Ectodermal cell (in vitro differentiated cells): Measurements from ENCODE around the gene ARF1.

ENCODE experiments used
- H3K27ac ChIP-seq: 2 replicates; pipeline ENCODE4 v1.7.0; 2013; ENCODE audit warnings: mild to moderate bottlenecking, low read depth, low read length; ENCODE audit not compliant: insufficient read depth, poor library complexity, severe bottlenecking
- H3K27me3 ChIP-seq: 2 replicates; pipeline ENCODE4 v1.7.0; 2013; ENCODE audit warnings: mild to moderate bottlenecking, low read length; ENCODE audit not compliant: insufficient read depth, control insufficient read depth, poor library complexity, severe bottlenecking
- H3K36me3 ChIP-seq: one replicate; pipeline ENCODE4 v1.7.0; 2013; ENCODE audit warnings: low read length; ENCODE audit not compliant: control insufficient read depth, insufficient read depth
- H3K4me1 ChIP-seq: one replicate; pipeline ENCODE4 v1.7.0; 2013; ENCODE audit warnings: low read length; ENCODE audit not compliant: control insufficient read depth, insufficient read depth
- H3K4me3 ChIP-seq: 2 replicates; pipeline ENCODE4 v1.7.0; 2013; ENCODE audit warnings: low read depth, low read length, control low read depth; ENCODE audit not compliant: insufficient read depth
- H3K9me3 ChIP-seq: 2 replicates; pipeline ENCODE4 v1.7.0; 2013; ENCODE audit warnings: mild to moderate bottlenecking, low read length, moderate library complexity; ENCODE audit not compliant: control insufficient read depth
- WGBS, 2 experiments: methylation state at CpG; one replicate each; pipeline ENCODE4 v1.1.7; 2013; ENCODE audit warnings: missing lambda C conversion rate in 2 of 2; 5-methylcytosine and 5-hydroxymethylcytosine counted together

The ARF1 gene

DNA sequence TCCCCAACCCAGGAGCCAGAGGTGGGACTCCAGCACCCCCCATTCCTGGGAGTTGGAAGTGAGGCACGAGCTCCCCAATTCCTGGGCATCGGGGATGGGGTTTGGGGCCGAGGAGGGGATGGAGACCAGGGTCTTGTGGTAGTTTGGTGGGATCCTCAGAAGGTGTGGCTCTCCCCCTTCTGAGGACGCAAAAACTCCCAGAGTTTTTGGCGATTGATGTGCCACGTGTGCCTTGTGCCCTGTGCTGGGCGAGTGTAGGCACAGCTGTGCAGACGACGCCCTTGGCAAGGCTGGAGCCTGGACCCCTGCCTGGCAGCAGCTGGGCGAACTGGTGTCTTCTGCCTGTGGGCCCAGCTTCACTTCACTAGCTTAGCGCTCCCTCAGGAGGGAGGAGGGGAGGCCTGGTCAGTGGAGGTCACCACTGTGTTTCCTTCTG, 60.2 kb downstream of the ARF1 start:
- 94 to 97% methylated on average over 11 of the region's 11 CpGs for WGBS, 2 experiments
- Histone ChIP-seq H3K4me3 (no peak overlapping the region), H3K27ac (no peak overlapping the region), H3K4me1 (peaks cover 7% of the 10 kb centered on the region), H3K36me3 (no peaks in the 10 kb centered on the region), H3K27me3 (peaks cover 12% of the 10 kb centered on the region), H3K9me3 (no peaks in the 10 kb centered on the region)

DNA sequence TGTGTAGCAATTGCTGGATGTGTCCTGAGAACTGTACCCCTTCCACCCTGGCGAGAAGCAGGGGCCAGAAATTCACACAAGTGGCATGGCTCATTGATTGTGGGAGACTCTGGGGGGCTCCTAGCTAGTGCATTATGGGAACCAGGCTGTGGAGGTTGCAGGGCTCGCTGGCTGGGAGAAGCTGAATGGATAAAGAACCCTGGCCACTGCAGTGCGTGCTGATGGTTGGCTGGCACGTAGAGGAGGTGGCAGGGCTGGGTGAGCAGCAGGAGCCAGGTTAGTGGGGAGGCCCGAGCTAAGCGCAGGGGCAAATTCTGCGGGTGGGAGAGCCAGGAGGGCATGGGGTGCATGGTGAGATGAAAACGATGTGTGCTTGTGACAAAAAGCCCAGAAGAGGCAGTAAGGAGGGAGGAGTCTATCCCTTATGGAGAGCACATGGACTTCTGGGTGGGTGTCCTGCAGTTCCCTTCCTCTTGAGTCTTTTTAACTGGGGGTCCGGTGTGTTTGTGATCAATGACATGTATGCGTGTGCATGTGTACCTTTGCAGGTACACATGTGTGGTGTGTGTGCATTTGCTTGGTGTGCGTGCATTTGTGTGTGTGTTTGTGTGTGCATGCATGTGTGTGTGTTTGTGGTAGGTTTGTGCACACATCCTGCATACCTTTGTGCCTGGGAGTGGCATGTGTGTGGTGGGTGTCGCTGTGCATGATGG, 61.1 kb downstream of the ARF1 start:
- Histone ChIP-seq H3K36me3 (no peaks in the 10 kb centered on the region), H3K4me3 (no peak overlapping the region), H3K4me1 (peaks cover 8% of the 10 kb centered on the region)

DNA sequence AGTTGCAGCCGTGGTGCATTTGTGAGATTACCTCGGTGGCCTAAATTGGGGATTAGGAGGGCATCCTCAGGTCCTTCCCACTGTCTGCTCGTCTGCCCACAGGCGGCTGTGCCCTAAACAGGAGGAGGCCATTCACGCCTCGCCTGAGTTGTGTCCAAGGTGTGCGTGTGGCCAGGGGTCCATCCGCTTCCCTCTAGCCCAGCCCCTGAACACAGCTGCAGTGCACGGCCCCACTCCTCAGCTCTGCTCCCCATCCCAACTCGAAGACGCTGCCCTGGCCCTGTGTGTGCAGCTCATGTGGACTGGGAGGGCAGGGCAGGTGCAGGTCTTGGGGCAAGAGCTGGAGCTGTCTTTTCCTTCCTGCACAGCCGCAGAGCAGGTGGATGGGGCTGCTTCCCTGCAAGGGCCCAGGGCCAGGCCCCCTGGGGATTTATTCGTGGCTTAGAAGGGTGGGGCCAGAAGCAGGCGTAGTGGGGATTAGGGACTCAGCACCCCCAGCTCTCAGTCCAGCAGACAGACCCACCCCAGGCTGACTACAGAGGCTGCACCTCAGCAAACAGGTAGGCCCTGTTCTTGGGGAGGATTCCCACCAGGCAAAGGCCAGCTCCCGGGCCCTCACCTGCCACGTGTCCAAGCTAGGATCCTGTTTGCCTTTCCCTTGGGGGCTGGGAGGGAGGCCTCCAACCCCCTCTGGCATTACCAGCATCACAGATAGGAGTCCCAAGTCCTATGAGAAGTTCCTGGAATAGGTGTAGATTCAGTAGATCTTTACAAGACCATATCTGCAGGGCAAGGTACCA, 61.9 kb downstream of the ARF1 start:
- no peaks in the 10 kb centered on the region for H3K36me3 ChIP-seq

More for the DNA sequence above, 61.1 kb downstream of the ARF1 start:
- WGBS, 2 experiments, result 91 to 93% methylated on average over 12 of the region's 12 CpGs
- H3K27ac ChIP-seq, result no peak overlapping the region
- peaks cover 2% of the 10 kb centered on the region for H3K27me3 ChIP-seq
- H3K9me3 ChIP-seq, result no peaks in the 10 kb centered on the region

DNA sequence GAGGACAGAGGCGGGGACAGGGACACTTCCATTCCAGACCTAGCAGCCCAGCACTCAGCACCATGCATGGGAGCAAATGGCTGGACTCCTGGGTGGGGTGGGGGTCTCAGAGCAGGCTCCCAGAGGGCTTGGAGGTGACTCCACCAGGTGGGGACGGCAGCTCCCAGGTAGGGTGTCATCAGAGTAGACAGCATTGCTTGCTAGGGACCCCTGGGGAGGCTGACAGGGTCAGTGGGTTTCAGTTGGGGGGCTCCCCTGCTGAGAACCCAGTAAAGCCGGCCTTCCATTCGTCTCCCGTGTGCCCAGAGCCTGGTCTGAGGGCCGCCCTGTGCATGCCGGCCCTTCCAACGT, 62.5 kb downstream of the ARF1 start:
- Histone ChIP-seq H3K27me3 (no peaks in the 10 kb centered on the region), H3K4me1 (peaks cover 19% of the 10 kb centered on the region), H3K36me3 (no peaks in the 10 kb centered on the region), H3K9me3 (no peaks in the 10 kb centered on the region), H3K4me3 (no peak overlapping the region), H3K27ac (no peak overlapping the region)
- 91 to 94% methylated on average over 8 of the region's 8 CpGs for WGBS, 2 experiments

More for the DNA sequence above, 61.9 kb downstream of the ARF1 start:
- Histone ChIP-seq H3K27me3 (no peaks in the 10 kb centered on the region), H3K27ac (no peak overlapping the region), H3K4me1 (peaks cover 14% of the 10 kb centered on the region), H3K9me3 (no peaks in the 10 kb centered on the region), H3K4me3 (no peak overlapping the region)
- WGBS, 2 experiments, result 88 to 90% methylated on average over 15 to 16 of the region's 16 CpGs

DNA sequence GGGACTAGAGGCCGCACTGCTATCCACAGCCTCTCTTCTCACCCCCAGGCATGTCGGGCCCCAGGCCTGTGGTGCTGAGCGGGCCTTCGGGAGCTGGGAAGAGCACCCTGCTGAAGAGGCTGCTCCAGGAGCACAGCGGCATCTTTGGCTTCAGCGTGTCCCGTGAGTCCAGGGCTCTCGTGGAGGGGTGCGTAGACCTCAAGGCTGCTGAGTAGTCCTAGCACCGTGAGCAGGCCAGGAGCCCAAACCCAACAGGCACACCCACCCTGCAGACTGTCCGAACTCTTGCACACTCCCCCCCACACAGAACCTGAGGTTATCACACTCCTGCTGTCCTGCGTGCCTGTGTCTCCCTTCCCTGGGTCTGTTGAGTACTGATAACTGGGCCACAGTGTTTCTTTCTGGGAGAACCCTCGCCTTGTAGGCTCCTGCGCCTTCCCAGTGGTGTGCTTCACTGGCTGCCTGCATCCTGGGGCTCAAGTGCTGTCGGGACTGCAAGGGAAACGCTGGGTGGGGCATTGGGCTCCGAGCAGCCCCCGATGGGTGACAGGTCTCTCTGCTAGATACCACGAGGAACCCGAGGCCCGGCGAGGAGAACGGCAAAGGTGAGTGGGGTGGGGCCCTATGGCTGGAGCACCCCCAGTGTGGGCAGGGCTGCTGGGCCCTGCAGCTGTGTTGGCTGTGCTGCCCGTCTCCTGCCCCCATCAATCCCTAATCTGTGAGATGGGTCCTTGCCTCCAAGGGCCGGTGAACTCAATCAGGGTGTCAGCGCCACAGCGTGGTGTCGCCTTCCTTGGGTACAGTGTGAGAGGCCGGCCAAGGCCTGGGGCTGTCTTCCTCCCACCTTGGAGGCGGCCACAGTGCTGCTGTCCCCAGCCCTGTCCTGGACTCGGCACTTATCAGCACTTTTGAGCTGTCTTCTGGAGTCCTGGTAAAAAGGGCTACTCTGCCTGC, 63.2 kb downstream of the ARF1 start:
- H3K4me3 ChIP-seq, result no peak overlapping the region
- peaks cover 23% of the 10 kb centered on the region for H3K4me1 ChIP-seq
- no peaks in the 10 kb centered on the region for H3K36me3 ChIP-seq
- H3K27me3 ChIP-seq, result no peaks in the 10 kb centered on the region
- no peak overlapping the region for H3K27ac ChIP-seq
- 95% methylated on average over 31 of the region's 31 CpGs for WGBS, 2 experiments
- H3K9me3 ChIP-seq, result no peaks in the 10 kb centered on the region

DNA sequence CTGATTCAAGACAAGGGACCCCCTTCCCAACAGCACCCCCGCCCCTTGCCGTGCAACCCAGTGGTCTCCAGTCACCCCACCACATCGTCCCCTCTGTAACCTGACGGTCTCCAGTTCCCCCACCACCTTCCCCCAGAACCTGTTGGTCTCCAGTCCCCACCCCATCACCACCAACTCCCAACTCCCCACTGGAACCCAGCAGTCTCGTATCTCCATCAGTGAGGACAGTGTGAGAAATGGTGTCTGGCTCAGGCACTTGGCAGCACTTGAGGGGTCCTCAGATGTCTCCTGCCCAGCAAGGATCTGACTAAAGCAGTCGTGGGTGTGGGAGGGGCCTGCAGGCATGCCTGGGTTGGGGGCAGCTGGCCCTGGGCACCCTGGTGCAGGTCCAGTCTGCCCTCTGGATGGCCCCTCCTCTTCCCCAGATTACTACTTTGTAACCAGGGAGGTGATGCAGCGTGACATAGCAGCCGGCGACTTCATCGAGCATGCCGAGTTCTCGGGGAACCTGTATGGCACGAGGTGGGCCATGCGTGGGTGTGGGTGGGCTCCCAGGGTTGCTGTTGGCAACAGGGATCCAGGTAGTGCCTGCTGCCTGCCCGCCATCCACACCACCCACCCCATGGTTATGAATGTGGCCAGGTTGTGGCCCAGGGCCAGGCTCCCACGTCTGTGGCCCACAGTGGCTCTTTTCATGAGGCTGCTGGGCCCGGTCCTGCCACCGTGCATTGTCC, 64.1 kb downstream of the ARF1 start:
- WGBS, 2 experiments, result 93 to 94% methylated on average over 18 of the region's 18 CpGs
- peaks cover 16% of the 10 kb centered on the region for H3K4me1 ChIP-seq
- H3K9me3 ChIP-seq, result no peaks in the 10 kb centered on the region
- H3K36me3 ChIP-seq, result no peaks in the 10 kb centered on the region
- H3K27ac ChIP-seq, result no peak overlapping the region
- H3K4me3 ChIP-seq, result no peak overlapping the region
- no peaks in the 10 kb centered on the region for H3K27me3 ChIP-seq

DNA sequence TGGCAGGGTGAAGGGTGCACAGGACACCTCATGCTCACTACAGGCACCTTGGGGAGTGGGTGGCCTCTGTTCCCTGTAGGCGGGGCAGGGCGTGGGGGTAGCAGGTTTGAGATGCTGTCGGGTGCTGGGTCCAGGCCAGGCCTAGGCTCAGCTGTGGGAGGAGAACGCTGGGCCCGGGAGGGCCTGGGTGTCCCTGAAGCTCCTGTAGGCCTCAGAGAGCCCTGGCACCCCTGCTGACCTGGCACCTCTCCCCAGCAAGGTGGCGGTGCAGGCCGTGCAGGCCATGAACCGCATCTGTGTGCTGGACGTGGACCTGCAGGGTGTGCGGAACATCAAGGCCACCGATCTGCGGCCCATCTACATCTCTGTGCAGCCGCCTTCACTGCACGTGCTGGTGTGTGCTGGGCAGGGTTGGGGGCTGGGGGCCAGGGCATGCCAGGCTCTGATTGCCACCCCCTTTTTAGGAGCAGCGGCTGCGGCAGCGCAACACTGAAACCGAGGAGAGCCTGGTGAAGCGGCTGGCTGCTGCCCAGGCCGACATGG, 64.7 kb downstream of the ARF1 start:
- no peak overlapping the region for H3K4me3 ChIP-seq
- no peaks in the 10 kb centered on the region for H3K9me3 ChIP-seq
- H3K36me3 ChIP-seq, result no peaks in the 10 kb centered on the region
- 94 to 95% methylated on average over 20 of the region's 20 CpGs for WGBS, 2 experiments
- peaks cover 16% of the 10 kb centered on the region for H3K4me1 ChIP-seq
- H3K27ac ChIP-seq, result no peak overlapping the region
- no peaks in the 10 kb centered on the region for H3K27me3 ChIP-seq

DNA sequence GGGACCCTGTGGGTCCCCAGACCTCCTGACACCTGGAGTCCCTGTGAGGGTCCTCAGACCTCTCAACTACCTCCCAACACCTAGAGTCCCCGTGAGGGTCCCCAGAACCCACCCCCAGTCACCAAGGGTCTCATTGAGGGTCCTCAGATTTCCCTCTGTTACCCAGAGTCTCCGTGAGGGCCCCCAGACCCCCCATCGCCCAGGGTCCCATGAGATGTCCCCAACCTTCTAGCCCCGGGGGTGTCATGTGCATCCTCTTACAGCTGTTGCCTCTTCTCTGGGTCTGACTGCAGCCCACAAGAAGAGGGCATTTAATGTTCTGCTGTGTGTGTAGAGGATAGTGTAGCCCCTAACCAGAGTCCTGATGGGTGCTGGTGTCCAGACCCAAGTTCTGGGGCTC, 65.3 kb downstream of the ARF1 start:
- no peak overlapping the region for H3K27ac ChIP-seq
- no peaks in the 10 kb centered on the region for H3K9me3 ChIP-seq

DNA sequence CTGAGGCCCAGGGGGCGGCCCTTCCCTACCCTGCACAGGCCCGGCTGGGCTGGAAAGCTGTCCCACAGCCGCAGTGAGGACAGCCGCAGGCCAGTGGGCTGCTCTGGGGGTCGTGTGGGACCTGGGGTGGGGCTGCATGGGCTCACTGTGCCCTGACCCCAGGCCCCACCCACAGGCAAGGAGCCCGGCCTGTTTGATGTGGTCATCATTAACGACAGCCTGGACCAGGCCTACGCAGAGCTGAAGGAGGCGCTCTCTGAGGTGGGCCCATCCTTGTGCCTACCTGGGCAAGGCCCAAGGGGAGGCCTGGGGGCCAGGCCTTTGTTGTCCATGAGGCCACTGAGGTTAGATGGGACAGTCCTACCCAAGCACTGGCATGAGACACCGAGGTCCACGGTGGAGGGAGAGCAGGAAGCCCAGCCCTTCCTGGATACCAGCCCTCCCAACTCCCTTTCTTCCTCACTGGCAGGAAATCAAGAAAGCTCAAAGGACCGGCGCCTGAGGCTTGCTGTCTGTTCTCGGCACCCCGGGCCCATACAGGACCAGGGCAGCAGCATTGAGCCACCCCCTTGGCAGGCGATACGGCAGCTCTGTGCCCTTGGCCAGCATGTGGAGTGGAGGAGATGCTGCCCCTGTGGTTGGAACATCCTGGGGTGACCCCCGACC, 65.8 kb downstream of the ARF1 start:
- peaks cover 16% of the 10 kb centered on the region for H3K4me1 ChIP-seq
- 92 to 94% methylated on average over 18 of the region's 18 CpGs for WGBS, 2 experiments
- H3K27ac ChIP-seq, result no peak overlapping the region
- H3K27me3 ChIP-seq, result no peaks in the 10 kb centered on the region
- H3K9me3 ChIP-seq, result no peaks in the 10 kb centered on the region
- H3K36me3 ChIP-seq, result no peaks in the 10 kb centered on the region
- H3K4me3 ChIP-seq, result no peak overlapping the region

More for the DNA sequence above, 65.3 kb downstream of the ARF1 start:
- Histone ChIP-seq H3K27me3 (no peaks in the 10 kb centered on the region), H3K4me1 (peaks cover 16% of the 10 kb centered on the region), H3K36me3 (no peaks in the 10 kb centered on the region), H3K4me3 (no peak overlapping the region)
- WGBS, 2 experiments, result 92 to 96% methylated on average over 4 of the region's 4 CpGs
